NCI-H2227 treated with DMSO at 0.1 percent for 48 hours (cell line): ENCODE measurements around the gene PDE10A.
"Not testable (repeated sequence)": the region's sequence is repeated elsewhere in the genome, so short reads cannot be mapped to it uniquely, and the experiment has no call there.

Source experiments
- DNase-seq: peaks from one replicate; lab custom pipeline; 2025; lab: John Stamatoyannopoulos, UW

Gene PDE10A

GRCh38 chr6:165586706-165587105, 76.3 kb downstream of the PDE10A start:
- no peak for DNase-seq

- DNase-seq, result no peak
Observed at GRCh38 chr6:165585060-165585459, 78.0 kb downstream of the PDE10A start.

- DNase-seq, result no peak
Observed at GRCh38 chr6:165584541-165584940, 78.5 kb downstream of the PDE10A start.

- no peak for DNase-seq
Observed at GRCh38 chr6:165581678-165582077, 81.4 kb downstream of the PDE10A start.

- DNase-seq, result no peak
Observed at GRCh38 chr6:165580136-165580535, 82.9 kb downstream of the PDE10A start.

GRCh38 chr6:165579151-165579550, 83.9 kb downstream of the PDE10A start:
- no peak for DNase-seq

GRCh38 chr6:165577556-165577955, 85.5 kb downstream of the PDE10A start:
- no peak for DNase-seq

- no peak for DNase-seq
Observed at GRCh38 chr6:165575158-165575549, 87.9 kb downstream of the PDE10A start.

GRCh38 chr6:165574220-165575157, 88.6 kb downstream of the PDE10A start:
- DNase-seq, result no peak

- no peak for DNase-seq
Observed at GRCh38 chr6:165573671-165574070, 89.4 kb downstream of the PDE10A start.

GRCh38 chr6:165571721-165572132, 91.3 kb downstream of the PDE10A start:
- DNase-seq, result no peak

GRCh38 chr6:165571068-165571682, 91.9 kb downstream of the PDE10A start:
- no peak for DNase-seq

- DNase-seq, result no peak
Observed at GRCh38 chr6:165568326-165568725, 94.7 kb downstream of the PDE10A start.

- no peak for DNase-seq
Observed at GRCh38 chr6:165566088-165566828, 96.8 kb downstream of the PDE10A start.

- no peak for DNase-seq
Observed at GRCh38 chr6:165562421-165563090, 100.5 kb downstream of the PDE10A start.

- DNase-seq, result no peak
Observed at GRCh38 chr6:165559632-165560031, 103.4 kb downstream of the PDE10A start.

- not testable (repeated sequence) for DNase-seq
Observed at GRCh38 chr6:165558097-165558496, 104.9 kb downstream of the PDE10A start.

GRCh38 chr6:165557674-165558073, 105.4 kb downstream of the PDE10A start:
- DNase-seq, result no peak

- no peak for DNase-seq
Observed at GRCh38 chr6:165556116-165556843, 106.8 kb downstream of the PDE10A start.

- DNase-seq, result not testable (repeated sequence)
Observed at GRCh38 chr6:165554644-165555043, 108.4 kb downstream of the PDE10A start.

- DNase-seq, result no peak
Observed at GRCh38 chr6:165552248-165552736, 110.7 kb downstream of the PDE10A start.
